ENCODE measurements around the gene DPEP3.

DNA sequence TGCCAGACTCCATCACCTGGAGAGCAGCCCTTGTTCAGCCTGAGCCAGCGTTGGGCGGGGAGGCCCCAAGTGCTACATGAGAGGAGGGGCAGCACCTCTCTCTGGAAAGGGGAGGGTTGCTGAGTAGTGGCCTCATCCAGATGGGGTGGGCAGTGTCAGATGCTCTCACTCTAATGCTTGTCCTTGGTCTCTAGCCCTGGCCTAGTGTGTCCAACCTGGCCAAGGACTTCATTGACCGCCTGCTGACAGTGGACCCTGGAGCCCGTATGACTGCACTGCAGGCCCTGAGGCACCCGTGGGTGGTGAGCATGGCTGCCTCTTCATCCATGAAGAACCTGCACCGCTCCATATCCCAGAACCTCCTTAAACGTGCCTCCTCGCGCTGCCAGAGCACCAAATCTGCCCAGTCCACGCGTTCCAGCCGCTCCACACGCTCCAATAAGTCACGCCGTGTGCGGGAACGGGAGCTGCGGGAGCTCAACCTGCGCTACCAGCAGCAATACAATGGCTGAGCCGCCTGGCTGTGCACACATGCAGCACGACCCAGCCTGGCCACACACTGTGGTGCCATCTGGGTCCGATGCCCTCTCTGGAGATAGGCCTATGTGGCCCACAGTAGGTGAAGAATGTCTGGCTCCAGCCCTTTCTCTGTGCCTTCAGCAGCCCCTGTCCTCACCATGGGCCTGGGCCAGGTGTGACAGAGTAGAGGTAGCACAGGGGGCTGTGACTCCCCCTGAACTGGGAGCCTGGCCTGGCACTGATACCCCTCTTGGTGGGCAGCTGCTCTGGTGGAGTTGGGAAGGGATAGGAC lies 53.0 kb downstream of the DPEP3 start:
- TF ChIP-seq EZH2phosphoT487 (IDR thresholded peaks at IDR 0.05; ENCODE audit: low read length) (no peak), EZH2 (optimal IDR thresholded peaks at IDR 0.05; ENCODE audit: low read depth, low read length) (no peak)
